ENCODE measurements around the gene CHRNA10.

- TF ChIP-seq CTCF (IDR thresholded peaks at IDR 0.05), result no peak
- TF ChIP-seq EZH2 (IDR thresholded peaks at IDR 0.05; ENCODE audit: borderline replicate concordance, insufficient read depth, low read depth, low read length, poor library complexity, severe bottlenecking), result no peak
These were observed 43.9 kb downstream of the CHRNA10 start for GRCh38 chr11:3627291-3627690.

Measured in B cell (primary cell).